Neuron (in vitro differentiated cells): Measurements from ENCODE around the gene GATD1.

Experiments used
- H2AFZ ChIP-seq: one replicate; pipeline ENCODE4 v1.6.1; 2013; ENCODE audit warnings: low read depth, mild to moderate bottlenecking, inconsistent platforms, low read length, moderate library complexity
- H3K27me3 ChIP-seq: one replicate; pipeline ENCODE4 v1.6.1; 2013; ENCODE audit warnings: low read length; ENCODE audit not compliant: insufficient read depth
- H3K36me3 ChIP-seq: one replicate; pipeline ENCODE4 v1.6.1; 2013; ENCODE audit warnings: low read length; ENCODE audit not compliant: insufficient read depth
- H3K4me1 ChIP-seq: one replicate; pipeline ENCODE4 v1.6.1; 2013; ENCODE audit warnings: low read length; ENCODE audit not compliant: insufficient read depth
- H3K4me3 ChIP-seq: 2 replicates; pipeline ENCODE4 v1.5.1; 2013; ENCODE audit warnings: mild to moderate bottlenecking, low read length, moderate library complexity
- H3K9me3 ChIP-seq: one replicate; pipeline ENCODE4 v1.6.1; 2013; ENCODE audit warnings: low read length

Gene GATD1

GRCh38 chr11:773425-773824 is 3.9 kb downstream of the GATD1 start:
- Histone ChIP-seq H3K9me3 (no peaks in the 10 kb centered on the region), H2AFZ (no peak overlapping the region), H3K4me1 (peaks cover 20% of the 10 kb centered on the region), H3K36me3 (peaks cover 45% of the 10 kb centered on the region), H3K27me3 (no peaks in the 10 kb centered on the region), H3K4me3 (no peak overlapping the region)

- peaks cover 14% of the 10 kb centered on the region for H3K4me1 ChIP-seq
- peaks cover 45% of the 10 kb centered on the region for H3K36me3 ChIP-seq
- H2AFZ ChIP-seq: no peak overlapping the region
- no peak overlapping the region for H3K4me3 ChIP-seq
- no peaks in the 10 kb centered on the region for H3K27me3 ChIP-seq
- no peaks in the 10 kb centered on the region for H3K9me3 ChIP-seq
Measured at GRCh38 chr11:772429-773390, 4.6 kb downstream of the GATD1 start.

DNA sequence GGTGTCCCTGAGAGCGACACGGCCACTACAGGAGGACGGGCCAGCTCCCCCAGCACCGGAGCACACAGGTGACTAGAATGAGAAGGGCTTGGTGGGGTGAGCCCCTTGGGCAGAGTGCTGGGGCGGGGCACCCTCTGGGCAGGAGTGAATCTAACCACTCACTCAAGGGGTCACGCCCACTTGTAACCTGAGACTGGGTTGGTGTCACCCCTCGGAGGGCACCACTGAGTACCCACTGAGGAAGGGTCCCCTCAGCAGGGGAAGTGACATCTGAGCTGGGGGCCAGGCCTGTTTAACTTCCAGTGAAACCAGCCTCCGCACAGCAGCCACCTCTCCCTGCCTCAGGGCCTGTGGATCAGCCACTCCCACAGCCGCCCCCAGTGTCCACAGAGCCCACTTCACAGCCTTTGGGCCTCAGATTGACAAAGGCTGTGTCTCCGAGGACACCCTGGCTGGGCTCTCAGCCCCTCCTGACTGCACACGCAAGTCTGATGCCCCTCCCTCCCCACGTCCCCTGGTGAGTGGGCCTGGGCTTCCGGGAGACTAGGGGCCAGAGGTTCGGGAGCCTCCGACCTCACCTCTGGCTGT is 5.6 kb downstream of the GATD1 start:
- Histone ChIP-seq H3K27me3 (no peaks in the 10 kb centered on the region), H3K4me1 (peaks cover 14% of the 10 kb centered on the region), H2AFZ (no peak overlapping the region), H3K9me3 (no peaks in the 10 kb centered on the region), H3K36me3 (peaks cover 54% of the 10 kb centered on the region), H3K4me3 (no peak overlapping the region)

GRCh38 chr11:770642-771616 is 6.4 kb downstream of the GATD1 start:
- H2AFZ ChIP-seq: no peak overlapping the region
- H3K36me3 ChIP-seq: peaks cover 61% of the 10 kb centered on the region
- no peaks in the 10 kb centered on the region for H3K27me3 ChIP-seq
- H3K9me3 ChIP-seq: no peaks in the 10 kb centered on the region
- peaks cover 8% of the 10 kb centered on the region for H3K4me1 ChIP-seq
- H3K4me3 ChIP-seq: no peak overlapping the region

DNA sequence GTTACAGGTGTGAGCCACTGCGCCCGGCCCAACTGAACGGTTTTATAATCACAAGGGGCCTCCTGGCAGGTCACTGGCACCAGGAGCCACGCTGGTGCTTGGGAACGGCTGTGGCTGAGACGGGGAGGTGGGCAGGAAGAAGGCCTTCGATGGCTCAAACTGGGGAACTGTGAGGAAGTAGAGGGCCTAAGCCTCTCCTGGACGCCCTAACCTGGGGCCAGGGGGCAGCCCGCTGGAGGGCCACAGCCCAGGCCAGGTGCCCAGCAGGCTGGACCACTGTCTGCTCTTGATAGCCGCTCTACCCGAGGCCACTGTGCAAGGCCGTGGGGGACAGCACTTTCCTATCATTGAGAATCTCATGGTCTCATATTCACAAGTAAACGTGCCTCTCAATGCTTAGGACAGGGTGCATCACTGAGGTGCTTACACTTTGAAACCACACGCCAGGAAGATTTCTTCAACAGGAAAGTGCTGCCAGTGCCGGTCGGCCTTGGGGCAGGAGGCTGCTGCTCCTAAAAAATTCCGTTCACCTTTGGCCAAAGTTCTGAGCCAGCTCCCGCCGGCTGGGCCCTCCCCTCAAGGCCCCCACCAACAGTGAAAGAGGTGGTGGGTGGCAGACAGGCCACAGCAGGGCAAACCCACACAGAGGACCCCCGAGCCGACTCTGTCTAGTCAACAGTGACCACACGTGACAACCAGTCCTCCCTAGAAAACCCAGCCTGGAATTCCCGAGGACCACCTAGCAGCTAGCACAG is 7.2 kb downstream of the GATD1 start:
- no peaks in the 10 kb centered on the region for H3K9me3 ChIP-seq
- peaks cover 63% of the 10 kb centered on the region for H3K36me3 ChIP-seq
- no peaks in the 10 kb centered on the region for H3K27me3 ChIP-seq
- H2AFZ ChIP-seq: no peak overlapping the region
- peaks cover under 1% of the 10 kb centered on the region for H3K4me1 ChIP-seq
- no peak overlapping the region for H3K4me3 ChIP-seq

DNA sequence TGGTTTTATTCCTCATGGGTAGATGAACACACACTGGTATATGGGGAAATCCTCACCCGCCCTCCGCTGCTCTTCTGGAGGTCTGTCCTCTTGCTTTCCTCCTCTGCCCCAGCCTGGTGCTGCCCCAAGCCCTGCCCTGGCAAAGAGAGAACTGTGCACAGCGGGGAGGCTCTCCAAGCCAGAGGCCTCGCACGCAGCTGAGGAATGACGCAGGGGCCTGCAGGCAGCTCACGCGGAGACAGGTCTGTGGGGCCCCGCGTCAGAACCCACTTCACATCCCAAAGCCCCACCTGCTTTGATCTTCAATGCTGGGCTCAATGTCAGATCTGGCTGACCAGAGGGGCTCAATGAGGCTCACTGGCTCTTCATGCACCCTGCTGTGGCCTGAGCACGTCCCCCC is 10.0 kb downstream of the GATD1 start:
- Histone ChIP-seq H3K4me3 (no peak overlapping the region), H3K36me3 (peaks cover 67% of the 10 kb centered on the region), H3K27me3 (no peaks in the 10 kb centered on the region), H3K9me3 (no peaks in the 10 kb centered on the region), H2AFZ (no peak overlapping the region), H3K4me1 (no peaks in the 10 kb centered on the region)

- H3K9me3 ChIP-seq: no peaks in the 10 kb centered on the region
- no peak overlapping the region for H2AFZ ChIP-seq
- no peak overlapping the region for H3K4me3 ChIP-seq
- H3K4me1 ChIP-seq: no peaks in the 10 kb centered on the region
- peaks cover 66% of the 10 kb centered on the region for H3K36me3 ChIP-seq
- H3K27me3 ChIP-seq: no peaks in the 10 kb centered on the region
Measured at GRCh38 chr11:766936-767210, 10.4 kb downstream of the GATD1 start.

DNA sequence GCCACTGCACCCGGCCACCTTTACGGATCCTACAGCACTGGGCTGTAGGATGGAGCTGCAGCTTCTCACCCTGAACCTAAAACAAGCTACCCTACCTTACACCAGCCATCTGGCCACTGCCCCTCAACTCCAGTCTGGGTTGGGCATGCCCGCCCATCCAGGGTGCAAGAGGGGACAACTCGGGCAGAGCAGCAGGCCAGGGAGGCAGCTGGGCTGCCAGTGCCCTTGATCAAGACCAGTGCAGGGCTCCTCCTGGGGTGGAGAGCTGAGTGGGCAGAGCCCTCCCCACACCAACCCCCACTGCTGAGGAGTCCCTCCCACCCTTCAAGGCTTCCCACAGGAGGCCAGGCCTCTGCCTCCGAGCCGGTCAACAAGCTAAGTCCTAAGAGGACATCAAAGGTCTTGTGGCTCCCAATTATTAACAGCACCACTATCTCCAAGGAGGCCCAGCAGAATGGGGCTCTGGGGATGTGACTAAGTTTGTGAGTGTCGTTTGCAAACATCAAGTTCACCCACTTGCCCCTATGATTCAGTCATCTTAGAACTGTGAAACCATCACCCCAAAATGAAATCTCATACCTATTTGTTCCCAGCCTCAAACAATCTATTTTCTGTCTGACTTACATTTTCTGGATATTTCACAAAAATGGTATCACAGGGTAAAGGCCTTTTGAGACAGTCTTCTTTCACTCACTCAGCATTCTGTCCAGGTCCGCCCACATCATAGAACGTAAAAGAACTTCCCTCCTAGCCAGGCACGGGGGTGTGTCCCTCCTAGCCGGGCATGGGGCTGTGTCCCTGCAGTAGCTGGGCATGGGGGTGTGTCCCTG is 11.0 kb downstream of the GATD1 start:
- Histone ChIP-seq H3K27me3 (no peaks in the 10 kb centered on the region), H2AFZ (no peak overlapping the region), H3K4me1 (no peaks in the 10 kb centered on the region), H3K36me3 (peaks cover 65% of the 10 kb centered on the region), H3K4me3 (no peak overlapping the region), H3K9me3 (no peaks in the 10 kb centered on the region)

GRCh38 chr11:765802-766091 is 11.5 kb downstream of the GATD1 start:
- Histone ChIP-seq H2AFZ (no peak overlapping the region), H3K9me3 (no peaks in the 10 kb centered on the region), H3K27me3 (no peaks in the 10 kb centered on the region), H3K4me3 (no peak overlapping the region), H3K36me3 (peaks cover 65% of the 10 kb centered on the region), H3K4me1 (no peaks in the 10 kb centered on the region)

DNA sequence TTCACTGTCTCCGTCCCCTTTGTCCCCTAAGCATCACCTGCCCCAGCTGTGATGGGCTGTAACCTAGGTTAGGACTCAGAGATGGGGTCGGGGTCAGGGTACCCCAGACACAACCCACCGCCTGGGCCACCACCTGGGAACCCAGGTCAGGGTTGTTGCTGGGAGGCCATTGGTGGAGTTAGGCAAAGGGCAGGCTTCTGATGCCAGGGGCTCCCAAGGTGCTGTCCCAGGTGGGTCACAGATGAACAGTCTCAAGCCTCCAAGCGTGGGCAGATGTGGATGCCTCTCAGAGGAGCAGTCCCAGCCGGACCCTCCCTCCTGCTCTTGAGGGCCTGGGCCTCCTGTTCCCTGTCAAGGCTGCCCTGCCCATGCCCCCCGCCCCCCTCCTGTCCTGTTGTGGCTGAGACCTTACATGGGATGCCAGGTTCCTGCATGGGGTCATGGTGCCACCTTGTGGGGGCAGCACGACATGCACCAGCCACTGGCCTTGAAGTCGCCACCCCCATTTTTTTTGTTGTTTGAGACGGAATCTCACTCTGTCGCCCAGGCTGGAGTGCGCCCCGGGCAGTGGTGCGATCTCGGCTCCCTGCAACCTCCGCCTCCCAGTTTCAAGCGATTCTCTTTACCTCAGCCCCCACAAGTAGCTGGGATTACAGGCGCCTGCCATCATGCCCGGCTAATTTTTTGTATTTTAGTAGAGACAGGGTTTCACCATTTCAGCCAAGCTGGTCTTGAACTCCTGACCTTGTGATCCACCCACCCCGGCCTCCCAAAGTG is 12.1 kb downstream of the GATD1 start:
- H3K36me3 ChIP-seq: peaks cover 65% of the 10 kb centered on the region
- H3K27me3 ChIP-seq: no peaks in the 10 kb centered on the region

GRCh38 chr11:764322-765024 is 12.8 kb downstream of the GATD1 start:
- Histone ChIP-seq H3K4me1 (no peaks in the 10 kb centered on the region), H3K9me3 (no peaks in the 10 kb centered on the region), H3K36me3 (peaks cover 65% of the 10 kb centered on the region), H3K27me3 (no peaks in the 10 kb centered on the region), H3K4me3 (no peak overlapping the region), H2AFZ (no peak overlapping the region)

More for the DNA sequence above, 12.1 kb downstream of the GATD1 start:
- no peaks in the 10 kb centered on the region for H3K4me1 ChIP-seq
- H3K4me3 ChIP-seq: no peak overlapping the region
- no peaks in the 10 kb centered on the region for H3K9me3 ChIP-seq
- H2AFZ ChIP-seq: no peak overlapping the region
